ENCODE data around the gene NLRP12. TPM values are rescaled to one million over a fixed set of nuclear protein-coding genes. Genes with fewer than 3 reads are reported as not detected.
"Not testable (repeated sequence)": the region's sequence is repeated elsewhere in the genome, so short reads cannot be mapped to it uniquely, and the experiment has no call there.

The NLRP12 gene
- total RNA-seq, 2 donors from 2014 or later, result 0.09 to 0.22 TPM

GRCh38 chr19:53844849-53845246, 20.7 kb upstream of the NLRP12 start:
- intact Hi-C loops (cut with DNase I, micrococcal nuclease), result loop anchor here in 1 of 2 donors (5.0 kb wide), 1 partner anchor 177 kb away; no protein-coding TSS in a partner anchor
- no peak for ATAC-seq
- DNase-seq, result no peak

- intact Hi-C loops (cut with DNase I, micrococcal nuclease), result loop anchor here in 1 of 2 donors (5.0 kb wide), 1 partner anchor 181 kb away; no protein-coding TSS in a partner anchor
- ATAC-seq, DNase-seq: not testable (repeated sequence)
Observed at GRCh38 chr19:53840914-53841313, 16.8 kb upstream of the NLRP12 start.

GRCh38 chr19:53840241-53840640, 16.1 kb upstream of the NLRP12 start:
- intact Hi-C loops (cut with DNase I, micrococcal nuclease), result loop anchor here in 1 of 2 donors (5.0 kb wide), 1 partner anchor 182 kb away; no protein-coding TSS in a partner anchor
- not testable (repeated sequence) for ATAC-seq, DNase-seq

- DNase-seq; ATAC-seq; intact Hi-C loops (cut with DNase I, micrococcal nuclease): not testable (repeated sequence)
Observed at GRCh38 chr19:53838446-53838845, 14.3 kb upstream of the NLRP12 start.

GRCh38 chr19:53832861-53833260, 8.7 kb upstream of the NLRP12 start:
- intact Hi-C loops (cut with DNase I, micrococcal nuclease); ATAC-seq; DNase-seq: not testable (repeated sequence)

- intact Hi-C loops (cut with DNase I, micrococcal nuclease), result no loop called here
- DNase-seq (no peak), ATAC-seq (no peak)
Observed at GRCh38 chr19:53828531-53828930, 4.4 kb upstream of the NLRP12 start.

GRCh38 chr19:53826876-53827275, 2.8 kb upstream of the NLRP12 start:
- ATAC-seq, result no peak
- intact Hi-C loops (cut with DNase I, micrococcal nuclease), result no loop called here

GRCh38 chr19:53823380-53824120, 564 bp downstream of the NLRP12 start:
- ATAC-seq, result no peak
- intact Hi-C loops (cut with DNase I, micrococcal nuclease), result no loop called here

More at GRCh38 chr19:53826876-53827275, 2.8 kb upstream of the NLRP12 start:
- no peak for DNase-seq

GRCh38 chr19:53819861-53820260, 4.3 kb downstream of the NLRP12 start:
- no peak for DNase-seq
- no peak for ATAC-seq
- intact Hi-C loops (cut with DNase I, micrococcal nuclease), result no loop called here

More at GRCh38 chr19:53823380-53824120, 564 bp downstream of the NLRP12 start:
- no peak for DNase-seq

GRCh38 chr19:53818756-53819155, 5.4 kb downstream of the NLRP12 start:
- intact Hi-C loops (cut with DNase I, micrococcal nuclease), result no loop called here
- DNase-seq (no peak), ATAC-seq (no peak)

- DNase-seq (no peak), ATAC-seq (no peak)
- intact Hi-C loops (cut with DNase I, micrococcal nuclease), result no loop called here
Observed at GRCh38 chr19:53813996-53814395, 10.1 kb downstream of the NLRP12 start.

- intact Hi-C loops (cut with DNase I, micrococcal nuclease), result no loop called here
- ATAC-seq (no peak), DNase-seq (no peak)
Observed at GRCh38 chr19:53812335-53812734, 11.8 kb downstream of the NLRP12 start.

- no peak for DNase-seq
- no peak for ATAC-seq
Observed at GRCh38 chr19:53810891-53811290, 13.2 kb downstream of the NLRP12 start.

GRCh38 chr19:53810187-53810546, 13.9 kb downstream of the NLRP12 start:
- intact Hi-C loops (cut with DNase I, micrococcal nuclease), result no loop called here
- ATAC-seq (no peak), DNase-seq (no peak)

More at GRCh38 chr19:53810891-53811290, 13.2 kb downstream of the NLRP12 start:
- intact Hi-C loops (cut with DNase I, micrococcal nuclease), result no loop called here

GRCh38 chr19:53809518-53810186, 14.5 kb downstream of the NLRP12 start:
- ATAC-seq, result no peak
- intact Hi-C loops (cut with DNase I, micrococcal nuclease), result no loop called here

GRCh38 chr19:53808710-53809125, 15.4 kb downstream of the NLRP12 start:
- no peak for DNase-seq
- no peak for ATAC-seq
- intact Hi-C loops (cut with DNase I, micrococcal nuclease), result no loop called here

More at GRCh38 chr19:53809518-53810186, 14.5 kb downstream of the NLRP12 start:
- no peak for DNase-seq

GRCh38 chr19:53801257-53801656, 22.9 kb downstream of the NLRP12 start:
- DNase-seq, result no peak
- ATAC-seq, result no peak
- intact Hi-C loops (cut with DNase I, micrococcal nuclease), result no loop called here

- ATAC-seq (no peak), DNase-seq (no peak)
- intact Hi-C loops (cut with DNase I, micrococcal nuclease), result no loop called here
Observed at GRCh38 chr19:53795019-53795418, 29.1 kb downstream of the NLRP12 start.

GRCh38 chr19:53792721-53793433, 31.2 kb downstream of the NLRP12 start:
- intact Hi-C loops (cut with DNase I, micrococcal nuclease), result no loop called here

More at GRCh38 chr19:53792721-53793433, 31.2 kb downstream of the NLRP12 start:
- peak; percentile 99 for ATAC-seq
- DNase-seq, result peak; percentile 65 to 81

All from left colon (tissue), 2 donors.